H1 (cell line): ENCODE results near the gene MANSC1. TPM values are rescaled to one million over a fixed set of nuclear protein-coding genes. Genes with fewer than 3 reads are reported as not detected.

ENCODE experiments used
- CTCF ChIA-PET: fragments of 300-600 bp; sonication (Branson Sonifier 250); formaldehyde crosslinking; loops from one replicate; lab custom pipeline; 2021; ENCODE audit not compliant: partially characterized antibody; lab: Charles Lee
- POLR2A ChIA-PET: fragments of 300-600 bp; sonication (Branson Sonifier 250); formaldehyde crosslinking; loops from one replicate; lab custom pipeline; 2021; ENCODE audit warnings: inconsistent platforms; ENCODE audit not compliant: partially characterized antibody; lab: Charles Lee
- DNase-seq, 2 experiments: peaks; one replicate each; pipeline versions ENCODE4 v3.0.0 to v3.0.0-alpha.2; 2010 to 2022; ENCODE audit warnings: low spot score in 2 of 2, low read depth in 1 of 2, mixed read lengths in 1 of 2
- FAIRE-seq: peaks from 2 replicates; lab custom pipeline; 2011; peaks lifted over from hg19 to GRCh38; lab: Jason Lieb, UNC
- H2AFZ ChIP-seq: 2 replicates; pipeline ENCODE4 v1.8.1; 2012; ENCODE audit warnings: low read length, inconsistent platforms
- H2AK5ac ChIP-seq: 2 replicates; pipeline ENCODE4 v1.6.1; 2013; ENCODE audit warnings: low read depth, low read length
- H2BK120ac ChIP-seq: replicated peaks from 2 replicates; pipeline ENCODE3; 2013; ENCODE audit warnings: low read depth, low read length, inconsistent platforms
- H2BK12ac ChIP-seq: 2 replicates; pipeline ENCODE4 v1.6.1; 2013; ENCODE audit warnings: low read depth, low read length
- H2BK15ac ChIP-seq: 2 replicates; pipeline ENCODE4 v1.6.1; 2013; ENCODE audit warnings: low read length
- H2BK20ac ChIP-seq: 2 replicates; pipeline ENCODE4 v1.6.1; 2013; ENCODE audit warnings: low read length
- H2BK5ac ChIP-seq: 2 replicates; pipeline ENCODE4 v1.6.1; 2013; ENCODE audit warnings: low read depth, low read length
- H3K14ac ChIP-seq: 2 replicates; pipeline ENCODE4 v1.6.1; 2013; ENCODE audit warnings: inconsistent platforms; ENCODE audit not compliant: insufficient read length
- H3K18ac ChIP-seq: 2 replicates; pipeline ENCODE4 v1.6.1; 2013; ENCODE audit warnings: low read length; ENCODE audit errors: extremely low read depth
- H3K23ac ChIP-seq: 2 replicates; pipeline ENCODE4 v1.6.1; 2013; ENCODE audit warnings: inconsistent platforms; ENCODE audit not compliant: insufficient read length
- H3K23me2 ChIP-seq: 2 replicates; pipeline ENCODE4 v1.6.1; 2013; ENCODE audit warnings: low read depth, low read length
- H3K27ac ChIP-seq: 2 replicates; pipeline ENCODE4 v1.6.1; 2011; ENCODE audit warnings: low read depth, low read length, inconsistent platforms
- H3K27me3 ChIP-seq, 4 experiments: replicated peaks in 1 of 4; 1 replicate in 1 of 4; 2 replicates in 3 of 4; pipeline versions ENCODE4 v1.6.1 to v1.8.1; 2011 to 2013; ENCODE audit warnings: low read length in 3 of 4, mild to moderate bottlenecking in 3 of 4, inconsistent platforms in 2 of 4, mixed read lengths in 2 of 4, moderate library complexity in 1 of 4; ENCODE audit not compliant: control insufficient read depth in 3 of 4, insufficient read depth in 3 of 4; ENCODE audit errors: extremely low read depth in 1 of 4
- H3K36me3 ChIP-seq, 4 experiments: 2 replicates each; pipeline versions ENCODE4 v1.6.1 to v1.8.1; 2011 to 2013; ENCODE audit warnings: mild to moderate bottlenecking in 4 of 4, low read length in 3 of 4, moderate library complexity in 2 of 4, control low read depth in 1 of 4, inconsistent platforms in 1 of 4; ENCODE audit not compliant: insufficient read depth in 4 of 4, control insufficient read depth in 2 of 4
- H3K4ac ChIP-seq: replicated peaks from 2 replicates; pipeline ENCODE3; 2013; ENCODE audit warnings: low read length, low read depth, mixed read lengths, inconsistent platforms; ENCODE audit not compliant: insufficient read length
- H3K4me1 ChIP-seq, 4 experiments: replicated peaks in 1 of 4; 1 replicate in 1 of 4; 2 replicates in 3 of 4; pipeline versions ENCODE4 v1.6.1 to v1.8.1; 2011 to 2013; ENCODE audit warnings: low read length in 3 of 4, inconsistent platforms in 2 of 4, mixed read lengths in 1 of 4; ENCODE audit not compliant: insufficient read depth in 4 of 4, control insufficient read depth in 3 of 4
- H3K4me2 ChIP-seq, 2 experiments: 2 replicates each; pipeline versions ENCODE4 v1.6.1 to v1.8.1; 2011 to 2013; ENCODE audit warnings: low read depth in 2 of 2, low read length in 2 of 2, control low read depth in 1 of 2, inconsistent platforms in 1 of 2, mild to moderate bottlenecking in 1 of 2; ENCODE audit not compliant: insufficient read depth in 1 of 2
- H3K4me3 ChIP-seq, 4 experiments: fragments of 200-600, 300-600 bp in 1 of 4; sonication (generic), shearing (Covaris generic), sonication (Bioruptor Twin) in 1 of 4; 2 replicates each; pipeline versions ENCODE4 v1.5.1 to v1.8.1; 2011 to 2016; ENCODE audit warnings: low read length in 4 of 4, low read depth in 3 of 4, control low read depth in 2 of 4, inconsistent platforms in 2 of 4, mild to moderate bottlenecking in 2 of 4, mixed read lengths in 1 of 4, moderate library complexity in 1 of 4; ENCODE audit not compliant: insufficient read depth in 2 of 4; ENCODE audit errors: extremely low read depth in 1 of 4
- H3K56ac ChIP-seq: replicated peaks from 2 replicates; pipeline ENCODE3; 2013; ENCODE audit warnings: low read depth, mild to moderate bottlenecking, mixed read lengths, low read length, inconsistent platforms; ENCODE audit not compliant: insufficient read length
- H3K79me1 ChIP-seq: 2 replicates; pipeline ENCODE4 v1.6.1; 2013; ENCODE audit warnings: low read depth, low read length, control low read depth
- H3K79me2 ChIP-seq, 2 experiments: 2 replicates each; pipeline versions ENCODE4 v1.6.1 to v1.8.1; 2012 to 2013; ENCODE audit warnings: low read length in 2 of 2, mild to moderate bottlenecking in 2 of 2, inconsistent platforms in 1 of 2; ENCODE audit not compliant: insufficient read depth in 2 of 2, control insufficient read depth in 1 of 2
- H3K9ac ChIP-seq, 4 experiments: replicated peaks in 1 of 4; 1 replicate in 1 of 4; 2 replicates in 3 of 4; pipeline versions ENCODE4 v1.6.1 to v1.8.1; 2011 to 2013; ENCODE audit warnings: low read depth in 3 of 4, low read length in 3 of 4, control low read depth in 2 of 4, mild to moderate bottlenecking in 2 of 4, moderate library complexity in 2 of 4, inconsistent platforms in 1 of 4; ENCODE audit errors: extremely low read depth in 1 of 4
- H3K9me3 ChIP-seq, 2 experiments: 2 replicates each; pipeline versions ENCODE4 v1.6.1 to v1.8.1; 2012 to 2013; ENCODE audit warnings: mild to moderate bottlenecking in 2 of 2, moderate library complexity in 2 of 2, control low read depth in 1 of 2, inconsistent platforms in 1 of 2, low read depth in 1 of 2, low read length in 1 of 2, mixed read lengths in 1 of 2; ENCODE audit not compliant: insufficient read depth in 2 of 2
- H4K20me1 ChIP-seq, 2 experiments: replicated peaks in 1 of 2; 2 replicates each; pipeline versions ENCODE3 to v1.8.1; 2011 to 2013; ENCODE audit warnings: inconsistent platforms in 2 of 2, low read length in 2 of 2, mild to moderate bottlenecking in 1 of 2; ENCODE audit not compliant: insufficient read depth in 2 of 2, control insufficient read depth in 1 of 2
- H4K5ac ChIP-seq: 2 replicates; pipeline ENCODE4 v1.6.1; 2013; ENCODE audit warnings: low read length, low read depth, mixed read lengths, inconsistent platforms; ENCODE audit not compliant: insufficient read length
- H4K8ac ChIP-seq: 2 replicates; pipeline ENCODE4 v1.8.0; 2013; ENCODE audit warnings: mild to moderate bottlenecking, moderate library complexity, low read length, inconsistent platforms; ENCODE audit not compliant: insufficient read depth; ENCODE audit errors: extremely low read depth
- H4K91ac ChIP-seq: replicated peaks from 2 replicates; pipeline ENCODE3; 2013; ENCODE audit warnings: low read length, mixed read lengths, inconsistent platforms; ENCODE audit not compliant: insufficient read length
- BRCA1 ChIP-seq: IDR thresholded peaks from 2 replicates; pipeline ENCODE4 v1.6.1; 2012; ENCODE audit warnings: low read depth, low read length, improper control_type of control experiment
- CTCF ChIP-seq, 3 experiments: IDR thresholded peaks; 1 replicate in 2 of 3; 2 replicates in 1 of 3; pipeline versions ENCODE4 v1.5.1 to v1.6.1; 2011; ENCODE audit warnings: low read length in 3 of 3, mild to moderate bottlenecking in 3 of 3, inconsistent platforms in 2 of 3, low read depth in 1 of 3, moderate library complexity in 1 of 3; ENCODE audit not compliant: insufficient read depth in 1 of 3; ENCODE audit errors: control extremely low read depth in 1 of 3
- EGR1 ChIP-seq: IDR thresholded peaks from 2 replicates; pipeline ENCODE4 v1.6.1; 2011; ENCODE audit warnings: low read depth, low read length, borderline replicate concordance
- HDAC2 ChIP-seq, 2 experiments: fragments of 300-600 bp in 1 of 2; sonication (generic) in 1 of 2; IDR thresholded peaks; 2 replicates each; pipeline ENCODE4 v1.6.1; 2011 to 2012; ENCODE audit warnings: low read depth in 2 of 2, low read length in 2 of 2, mild to moderate bottlenecking in 2 of 2, moderate library complexity in 2 of 2, borderline replicate concordance in 1 of 2, inconsistent platforms in 1 of 2
- KDM5A ChIP-seq: fragments of 200-600 bp; IDR thresholded peaks from 2 replicates; pipeline ENCODE4 v1.7.1; 2012; ENCODE audit warnings: mild to moderate bottlenecking, low read length, inconsistent platforms, mixed read lengths
- POU5F1 ChIP-seq: IDR thresholded peaks from 2 replicates; pipeline ENCODE4 v1.6.1; 2011; ENCODE audit warnings: low read depth, mild to moderate bottlenecking, low read length, moderate library complexity
- TAF1 ChIP-seq: IDR thresholded peaks from 2 replicates; pipeline ENCODE4 v1.6.1; 2011; ENCODE audit warnings: mild to moderate bottlenecking, low read depth, low read length
- YY1 ChIP-seq: IDR thresholded peaks from 2 replicates; pipeline ENCODE4 v1.6.1; 2011; ENCODE audit warnings: low read depth, mild to moderate bottlenecking, low read length
- ZNF274 ChIP-seq: IDR thresholded peaks from 2 replicates; pipeline ENCODE4 v1.7.0; 2012; ENCODE audit warnings: low read length, borderline replicate concordance; ENCODE audit errors: extremely low read depth
- WGBS, 2 experiments: shearing (Covaris generic) in 1 of 2; methylation state at CpG; one replicate each; pipeline versions ENCODE4 v1.1.6 to v1.1.7; 2013 to 2015; ENCODE audit warnings: low lambda C conversion rate in 2 of 2, mixed read lengths in 2 of 2, inconsistent platforms in 1 of 2, low coverage in 1 of 2, missing lambda C conversion rate in 1 of 2; ENCODE audit not compliant: insufficient replicate concordance in 2 of 2, insufficient coverage in 1 of 2, insufficient read length in 1 of 2; ENCODE audit errors: extremely low coverage in 1 of 2, missing lambda C conversion rate in 1 of 2; 5-methylcytosine and 5-hydroxymethylcytosine counted together
- polyA plus RNA-seq, 7 experiments: library from polyadenylated mRNA; depleted of rRNA in 3 of 7; stranded (reverse) in 5 of 7; unstranded in 2 of 7; fragments of >200 nt in 5 of 7; fragments of 200-250 nt in 2 of 7; gene quantifications; 1 replicate in 5 of 7; 2 replicates in 1 of 7; 4 replicates in 1 of 7; pipeline versions ENCODE4 v1.2.1 to v1.2.3, GENCODE V29; 2011 to 2013; ENCODE audit warnings: missing spikeins in 2 of 7, mixed read lengths in 2 of 7
- total RNA-seq: library from RNA; stranded (reverse); fragmentation: NEBNext Ultra II Directional; extraction: Animal tissue kit (Norgen Biotek cat#: 25700); gene quantifications from 2 replicates; pipeline ENCODE4 v1.2.1, GENCODE V29; 2021
- TF ChIP-seq, protein P1 (sequence below): IDR thresholded peaks from 2 replicates; pipeline ENCODE4 v1.6.1; 2012; ENCODE audit warnings: low read length, inconsistent platforms

Gene MANSC1
- total and polyA plus RNA-seq, 2 of the 8 experiments (the other 6 are each of a cell fraction or from before 2014, with no cell fraction given) = 2.0 to 8.9 TPM

DNA sequence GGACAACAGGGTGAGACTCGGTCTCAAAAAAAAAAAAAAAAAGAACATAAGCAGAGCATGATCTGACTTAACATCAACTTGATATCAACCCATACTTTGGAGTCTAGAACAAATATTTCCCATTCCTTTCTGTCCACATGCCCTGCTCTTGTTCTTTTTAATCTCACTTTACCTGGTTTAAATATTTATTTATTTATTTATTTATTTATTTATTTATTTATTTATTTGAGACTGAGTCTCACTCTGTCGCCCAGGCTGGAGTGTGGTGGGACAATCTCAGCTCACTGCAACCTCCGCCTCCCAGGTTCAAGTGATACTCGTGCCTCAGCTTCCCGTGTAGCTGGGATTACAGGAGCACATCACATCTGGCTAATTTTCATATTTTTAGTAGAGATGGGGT, 63.6 kb downstream of the MANSC1 start:
- no peak overlapping the region for H3K9ac ChIP-seq
- H4K91ac ChIP-seq = no peak overlapping the region
- no peak overlapping the region for H4K5ac ChIP-seq
- FAIRE-seq (no peak), DNase-seq (no peak)
- H3K27ac ChIP-seq = no peak overlapping the region
- H3K4me3 ChIP-seq = no peak overlapping the region
- H3K14ac ChIP-seq = no peak overlapping the region
- H2BK12ac ChIP-seq = no peak overlapping the region
- H2BK120ac ChIP-seq = no peak overlapping the region
- no peak overlapping the region for H3K56ac ChIP-seq
- no peaks in the 10 kb centered on the region for H3K36me3 ChIP-seq
- H3K23me2 ChIP-seq = no peaks in the 10 kb centered on the region
- no peaks in the 10 kb centered on the region for H3K9me3 ChIP-seq
- no peak overlapping the region for H2BK20ac ChIP-seq
- no peak overlapping the region for H2AK5ac ChIP-seq
- no peak overlapping the region for H3K4ac ChIP-seq
- no peaks in the 10 kb centered on the region for H4K20me1 ChIP-seq
- no peak overlapping the region for H2BK15ac ChIP-seq
- H3K4me2 ChIP-seq = no peak overlapping the region
- peaks cover 0 to 17% (median 5%) of the 10 kb centered on the region in 4 experiments; a peak in 5 of 7 replicates for H3K4me1 ChIP-seq
- ChIA-PET CTCF (interaction anchor here (0.6 to 0.9 kb wide), 2 partner anchors 403 to 498 kb away, joined by 3 to 4 read pairs; no protein-coding TSS in a partner anchor), POLR2A (interaction anchor here (0.6 to 1.9 kb wide), 5 partner anchors 9 to 219 kb away, joined by 3 to 9 read pairs (median 4); partner anchors contain the start of gene LRP6)
- H3K23ac ChIP-seq = no peak overlapping the region
- H2BK5ac ChIP-seq = no peak overlapping the region
- H2AFZ ChIP-seq = no peak overlapping the region
- H3K79me1 ChIP-seq = no peaks in the 10 kb centered on the region
- WGBS, 2 experiments = 100% methylated on average over 5 of the region's 5 CpGs; no CpG with 5 or more reads in 1 of the 2 experiments
- no peaks in the 10 kb centered on the region for H3K79me2 ChIP-seq
- no peaks in the 10 kb centered on the region; a peak in 1 of 7 replicates for H3K27me3 ChIP-seq
- H3K18ac ChIP-seq = no peak overlapping the region
- no peak overlapping the region; the same call in 1 of the 2 replicates for H4K8ac ChIP-seq
- no peak for TF ChIP-seq ZNF274
- TF ChIP-seq, protein P1, sequence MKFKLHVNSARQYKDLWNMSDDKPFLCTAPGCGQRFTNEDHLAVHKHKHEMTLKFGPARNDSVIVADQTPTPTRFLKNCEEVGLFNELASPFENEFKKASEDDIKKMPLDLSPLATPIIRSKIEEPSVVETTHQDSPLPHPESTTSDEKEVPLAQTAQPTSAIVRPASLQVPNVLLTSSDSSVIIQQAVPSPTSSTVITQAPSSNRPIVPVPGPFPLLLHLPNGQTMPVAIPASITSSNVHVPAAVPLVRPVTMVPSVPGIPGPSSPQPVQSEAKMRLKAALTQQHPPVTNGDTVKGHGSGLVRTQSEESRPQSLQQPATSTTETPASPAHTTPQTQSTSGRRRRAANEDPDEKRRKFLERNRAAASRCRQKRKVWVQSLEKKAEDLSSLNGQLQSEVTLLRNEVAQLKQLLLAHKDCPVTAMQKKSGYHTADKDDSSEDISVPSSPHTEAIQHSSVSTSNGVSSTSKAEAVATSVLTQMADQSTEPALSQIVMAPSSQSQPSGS = no peak
- TF ChIP-seq POU5F1 = no peak
- no peak for TF ChIP-seq CTCF (IDR thresholded peaks at IDR 0.05; ENCODE audit: control extremely low read depth in 1 of 3, insufficient read depth in 1 of 3, low read depth in 1 of 3, low read length in 3 of 3)
- no peak for TF ChIP-seq BRCA1
- TF ChIP-seq TAF1 = no peak
- no peak for TF ChIP-seq YY1
- TF ChIP-seq KDM5A = no peak
- no peak for TF ChIP-seq EGR1
- no peak for TF ChIP-seq HDAC2 (IDR thresholded peaks at IDR 0.05; ENCODE audit: borderline replicate concordance in 1 of 2, low read depth in 2 of 2, low read length in 2 of 2)
